ENCODE data around the gene BTN1A1.
A peak's percentile ranks its signal among the peaks of the same experiment; 100 is the strongest.
"Not testable (repeated sequence)": the region's sequence is repeated elsewhere in the genome, so short reads cannot be mapped to it uniquely, and the experiment has no call there.

Gene BTN1A1

DNA sequence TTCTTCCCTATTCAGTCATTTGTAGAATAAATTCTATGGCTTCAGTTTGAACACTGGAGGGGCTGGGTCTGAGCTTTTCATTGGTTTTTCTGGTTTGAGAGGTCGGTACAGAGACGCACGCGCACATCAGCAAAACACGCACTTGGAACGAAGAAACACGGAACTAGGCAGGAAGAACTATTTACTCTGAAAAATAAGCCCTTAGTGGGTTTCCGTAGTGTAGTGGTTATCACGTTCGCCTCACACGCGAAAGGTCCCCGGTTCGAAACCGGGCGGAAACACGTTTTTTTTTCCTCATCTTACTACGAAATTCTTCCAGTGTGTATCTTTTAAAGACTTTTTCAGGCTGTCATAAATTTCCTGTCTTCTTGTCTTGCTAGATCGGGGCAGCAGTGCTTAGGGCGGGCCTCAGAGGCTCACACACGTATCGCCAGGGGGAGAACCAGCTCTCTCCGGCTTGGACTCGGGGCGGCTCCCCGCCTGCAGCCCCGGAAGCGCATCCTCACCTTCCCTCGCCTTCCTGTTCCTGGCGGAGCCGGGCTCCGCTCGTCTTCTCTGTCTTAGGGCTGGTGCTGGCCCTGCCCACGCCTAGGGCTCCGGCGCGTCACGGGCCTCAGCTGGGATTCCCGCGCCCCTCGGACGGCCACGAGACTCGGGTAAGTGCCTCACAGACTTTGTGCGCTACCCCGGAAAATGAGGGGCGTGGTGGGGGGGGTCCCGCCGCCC, 37.9 kb downstream of the BTN1A1 start, which contains the start of gene HMGN4:
Gene HMGN4, plus strand, starts transcription at position 521 of the 726 bp plus-strand sequence. CDS start 6,841 bp downstream, outside the sequence.
- peak; percentile 97 for DNase-seq

DNA sequence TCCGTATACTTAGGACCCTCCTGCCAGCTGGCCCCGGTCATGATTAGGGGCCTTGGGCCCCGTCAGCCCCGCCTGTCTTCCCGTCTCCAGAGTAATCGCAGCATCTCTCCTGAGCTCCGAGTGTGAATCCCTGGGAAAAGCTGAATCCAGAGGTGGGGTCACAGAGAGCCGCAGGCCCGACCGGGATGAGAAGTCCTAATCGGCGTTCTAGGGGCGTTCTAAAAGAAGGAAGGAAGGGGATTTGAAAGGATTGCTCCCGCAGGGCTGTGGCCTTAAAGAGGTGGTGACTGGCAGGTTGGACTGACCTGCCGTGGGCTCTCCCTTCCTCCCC, 38.4 kb downstream of the BTN1A1 start:
- peak; percentile 74 for DNase-seq

DNA sequence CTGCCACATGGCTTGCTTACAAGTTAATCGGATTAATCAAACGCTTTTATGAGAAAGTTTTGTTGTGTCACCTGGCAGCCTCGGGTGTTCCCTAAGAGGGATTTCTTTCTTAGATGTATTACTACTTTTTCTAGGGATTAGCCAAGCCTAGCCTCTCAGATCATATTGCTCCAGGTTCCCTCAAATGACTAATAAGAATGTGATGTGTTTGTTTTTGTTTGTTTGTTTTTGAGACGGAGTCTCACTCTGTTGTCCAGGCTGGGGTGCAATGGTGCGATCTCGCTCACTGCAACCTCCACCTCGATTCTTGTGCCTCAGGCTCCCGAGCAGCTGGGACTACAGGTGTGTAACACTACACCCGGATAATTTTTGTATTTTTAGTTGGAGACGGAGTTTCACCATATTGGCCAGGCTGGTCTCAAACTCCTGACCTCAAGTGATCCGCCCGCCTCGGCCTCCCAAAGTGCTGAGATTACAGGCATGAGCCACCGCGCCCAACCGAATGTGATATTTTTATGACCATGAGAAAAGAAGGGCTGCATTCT, 39.0 kb downstream of the BTN1A1 start:
- DNase-seq: no peak

DNA sequence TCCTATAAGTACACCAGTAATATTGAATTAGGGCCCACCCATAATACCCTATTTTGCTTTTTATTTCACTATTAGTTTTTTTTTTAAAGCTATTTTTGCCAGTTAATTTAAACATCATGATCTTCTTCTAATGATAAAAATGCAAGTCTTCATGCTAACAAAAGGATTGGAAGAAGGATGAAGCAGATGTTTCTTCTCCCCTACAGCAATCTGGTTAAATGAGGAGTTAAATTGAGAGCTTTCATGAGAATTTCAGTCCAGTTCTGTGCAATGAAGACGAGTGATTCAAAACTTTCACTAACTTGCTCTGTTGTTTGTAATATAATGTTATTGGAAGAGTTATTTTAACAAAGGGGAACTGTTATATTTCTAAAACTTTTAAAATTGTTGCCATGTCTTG, 41.5 kb downstream of the BTN1A1 start:
- no peak for DNase-seq

DNA sequence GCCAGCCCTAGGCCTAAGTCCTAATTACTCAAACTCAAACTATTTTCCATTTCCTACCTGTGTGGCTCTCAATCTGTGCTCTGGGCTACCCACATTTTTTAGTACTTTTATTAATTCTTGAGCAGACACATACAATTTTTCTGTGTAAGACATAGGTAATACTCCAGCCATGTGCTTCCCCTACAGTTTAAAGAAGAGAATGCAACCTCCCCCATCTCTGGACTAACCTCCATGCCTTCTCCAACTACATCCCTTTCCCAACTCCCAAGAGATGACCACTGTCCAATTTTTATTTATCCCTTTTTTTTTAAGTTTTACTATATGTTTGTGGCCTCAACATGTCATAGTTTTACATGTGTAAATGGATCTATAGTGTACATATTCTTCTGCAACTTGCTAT, 43.9 kb downstream of the BTN1A1 start:
- DNase-seq: peak; percentile 47

DNA sequence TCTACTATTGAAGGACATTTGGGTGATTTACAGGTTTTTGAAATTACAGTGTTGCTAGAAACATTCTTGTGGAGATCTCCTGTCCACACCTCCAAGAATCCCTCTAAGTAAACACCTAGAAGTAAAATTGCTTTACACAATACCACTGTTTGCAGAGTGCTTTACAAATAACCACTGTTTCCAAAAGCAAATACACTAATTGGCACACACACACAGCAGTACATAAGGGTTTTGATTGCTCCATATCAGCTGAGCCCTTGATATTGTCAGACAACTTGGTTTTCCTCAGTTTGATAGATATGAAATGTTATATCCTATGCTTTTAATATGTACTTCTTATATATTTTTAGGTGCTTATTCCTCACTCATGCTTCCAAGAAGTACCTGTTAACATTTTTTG, 44.4 kb downstream of the BTN1A1 start:
- no peak for DNase-seq

DNA sequence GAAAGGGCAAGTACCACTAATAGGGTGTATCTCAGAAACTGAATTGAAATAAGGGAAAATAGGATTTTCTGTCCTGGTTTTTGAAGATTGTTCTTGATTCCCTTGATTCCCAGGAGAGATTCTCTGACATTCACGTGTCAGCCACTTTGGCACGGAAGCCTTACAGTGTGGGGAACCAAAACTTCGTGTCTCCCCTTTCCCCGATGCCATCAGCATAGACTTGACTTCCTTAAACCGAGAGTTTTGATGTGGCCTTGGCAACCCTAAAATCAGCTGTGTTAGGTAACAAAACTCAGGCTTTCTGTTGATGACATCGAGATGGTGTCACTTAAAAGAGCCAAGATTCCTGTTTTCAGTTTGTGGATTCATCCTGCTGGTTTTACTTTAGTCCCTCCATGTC, 45.5 kb downstream of the BTN1A1 start:
- no peak for DNase-seq

DNA sequence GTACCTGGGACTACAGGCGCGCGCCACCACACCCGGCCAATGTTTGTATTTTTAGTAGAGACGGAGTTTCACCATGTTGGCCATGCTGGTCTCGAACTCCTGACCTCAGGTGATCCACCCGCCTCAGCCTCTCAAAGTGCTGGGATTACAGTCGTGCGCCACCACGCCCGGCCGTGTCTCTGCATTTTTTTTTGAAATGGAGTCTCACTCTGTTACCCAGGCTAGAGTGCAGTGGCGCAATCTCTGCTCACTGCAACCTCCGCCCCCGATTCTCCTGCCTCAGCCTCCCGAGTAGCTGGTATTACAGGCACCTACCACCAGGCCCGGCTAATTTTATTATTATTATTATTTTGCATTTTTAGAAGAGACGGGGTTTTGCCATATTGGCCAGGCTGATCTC, 47.3 kb downstream of the BTN1A1 start:
- DNase-seq: not testable (repeated sequence)

DNA sequence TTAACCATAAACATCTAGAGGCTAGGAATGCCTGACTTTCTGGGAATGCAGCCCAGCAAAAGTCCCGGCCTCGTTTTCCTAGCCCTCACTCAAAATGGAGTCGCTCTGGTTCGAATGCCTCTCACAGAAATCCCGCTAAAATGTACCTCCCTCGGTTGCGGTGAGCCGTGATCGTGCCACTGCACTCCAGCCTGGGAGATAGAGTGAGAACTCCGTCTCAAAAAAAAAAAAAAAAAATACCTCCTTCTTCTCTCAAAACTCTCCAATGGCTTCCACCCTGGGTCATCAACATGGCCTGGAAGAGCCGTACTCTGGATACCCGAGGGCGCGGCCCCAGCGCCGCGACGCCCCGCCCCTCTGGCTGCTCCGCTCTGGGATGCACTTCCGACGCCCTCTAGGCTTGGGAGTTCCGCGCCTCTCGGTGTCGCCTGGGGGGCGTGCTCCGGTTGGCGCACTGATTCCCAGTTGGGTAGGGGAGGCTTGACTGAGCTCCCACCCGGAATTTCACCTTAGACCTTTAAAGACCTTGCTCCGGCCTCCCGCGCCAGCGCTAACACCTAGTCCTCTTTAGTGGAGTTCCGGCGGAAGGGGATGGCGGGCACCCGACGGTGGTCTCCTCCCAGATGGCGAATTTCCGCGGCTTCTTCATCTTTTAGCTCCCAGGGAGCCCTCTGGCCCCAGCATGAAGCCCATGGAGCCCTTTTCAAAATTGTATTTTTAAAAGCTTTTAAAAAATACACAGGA, 50.3 kb downstream of the BTN1A1 start:
- DNase-seq: peak; percentile 88

DNA sequence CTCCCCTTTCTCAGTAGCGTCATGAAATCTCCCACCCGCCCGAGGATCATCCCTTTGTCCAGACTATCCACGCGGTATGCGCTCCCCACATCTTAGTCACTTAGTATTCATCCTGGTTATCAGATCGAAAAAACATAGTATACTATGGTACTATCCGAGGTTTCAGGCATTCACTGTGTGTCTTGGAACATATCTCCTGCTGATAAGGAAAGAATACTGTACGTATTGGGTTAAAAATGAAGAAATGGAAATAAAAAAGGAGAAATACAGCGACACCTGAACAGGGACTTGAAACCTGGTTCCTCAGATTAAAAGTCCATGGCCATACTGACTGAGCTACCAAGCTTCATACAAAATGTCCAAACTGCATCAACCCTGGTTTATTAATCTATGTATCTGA, 52.1 kb downstream of the BTN1A1 start:
- DNase-seq: no peak

DNA sequence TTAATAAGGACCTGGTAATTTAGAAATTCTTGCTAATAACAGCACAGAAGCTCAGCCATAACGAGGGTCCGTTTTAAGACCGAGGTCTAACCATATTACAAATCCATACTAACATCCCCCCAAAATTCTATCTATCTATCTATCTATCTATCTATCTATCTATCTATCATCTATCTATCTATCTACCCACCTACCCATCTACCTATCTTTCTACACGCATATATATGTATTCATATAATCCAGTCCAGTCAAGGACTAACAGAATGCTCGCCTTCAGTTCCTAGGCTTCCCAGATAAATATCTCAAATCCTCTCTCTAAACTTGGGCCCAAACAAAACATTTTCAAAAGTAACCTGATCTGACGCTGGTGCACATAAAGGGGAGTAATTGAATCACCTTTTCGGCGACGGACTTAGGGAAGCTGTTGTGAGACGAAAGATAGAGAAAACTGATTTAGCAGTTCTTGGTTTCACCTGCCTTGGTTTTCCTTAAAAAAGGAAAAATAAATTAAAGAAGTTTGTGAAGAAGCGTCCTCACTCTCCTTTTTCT, 52.6 kb downstream of the BTN1A1 start:
- no peak for DNase-seq

DNA sequence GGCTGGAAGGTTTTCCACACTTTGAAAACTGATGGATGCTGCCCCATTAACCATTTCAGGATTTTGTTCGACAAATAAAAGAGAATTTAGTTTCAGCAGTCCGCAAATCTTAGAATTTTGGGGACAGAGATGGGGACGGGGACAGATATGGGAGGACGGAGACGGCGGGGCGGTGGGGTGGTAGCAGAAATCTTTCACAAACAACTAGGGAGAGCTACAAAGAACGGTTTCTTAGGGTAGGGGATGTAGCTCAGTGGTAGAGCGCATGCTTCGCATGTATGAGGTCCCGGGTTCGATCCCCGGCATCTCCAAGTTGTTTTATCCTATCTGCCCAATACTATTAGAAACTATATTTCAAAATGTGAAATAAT, 53.1 kb downstream of the BTN1A1 start:
- DNase-seq: peak; percentile 95

DNA sequence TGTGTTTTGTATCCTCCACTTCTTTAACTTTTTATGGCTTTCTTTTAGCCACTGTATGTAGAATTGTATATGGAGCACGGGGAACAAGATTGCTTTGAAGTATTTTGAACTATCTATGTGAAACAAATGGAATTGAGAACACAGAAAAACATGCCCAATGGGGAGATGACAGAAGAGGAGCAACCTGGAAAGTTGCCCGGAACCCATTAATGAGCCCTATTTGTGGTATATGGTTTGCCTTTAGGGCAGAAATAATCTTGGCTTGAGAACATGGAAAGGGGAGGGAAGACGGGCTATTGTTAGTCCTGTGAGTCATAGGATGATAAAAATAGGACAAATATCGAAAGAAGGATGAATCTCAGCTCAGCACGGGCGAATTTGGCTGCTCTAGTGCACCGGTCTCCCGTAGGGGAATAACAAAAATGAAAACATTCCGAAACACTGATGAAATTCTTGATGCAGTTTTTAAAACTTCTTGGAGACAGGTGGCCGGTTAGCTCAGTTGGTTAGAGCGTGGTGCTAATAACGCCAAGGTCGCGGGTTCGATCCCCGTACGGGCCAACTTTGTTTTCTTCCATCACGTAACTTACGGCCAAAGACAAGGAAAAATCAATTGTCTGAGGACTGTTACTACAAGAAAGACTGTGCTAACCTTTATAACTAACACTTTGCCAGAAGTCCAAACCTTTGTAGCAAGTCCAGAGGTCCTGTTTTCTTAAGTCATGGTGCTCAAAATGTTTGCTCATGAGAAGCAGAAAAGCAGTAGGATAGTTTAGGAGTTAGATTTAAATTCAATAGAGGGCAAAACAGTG, 53.7 kb downstream of the BTN1A1 start:
- DNase-seq: peak; percentile 98

DNA sequence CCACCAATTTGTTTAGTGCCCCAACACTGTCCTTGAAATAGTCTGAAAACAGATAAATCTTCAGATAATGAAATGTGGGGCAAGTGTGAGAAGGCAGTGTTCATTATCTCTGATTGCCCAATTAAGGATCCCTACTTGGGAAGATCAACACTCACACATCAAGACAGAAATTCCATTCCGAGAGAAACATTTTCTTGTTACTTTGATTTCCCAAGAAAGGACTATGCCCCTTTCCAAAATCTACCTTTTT, 54.3 kb downstream of the BTN1A1 start:
- no peak for DNase-seq

DNA sequence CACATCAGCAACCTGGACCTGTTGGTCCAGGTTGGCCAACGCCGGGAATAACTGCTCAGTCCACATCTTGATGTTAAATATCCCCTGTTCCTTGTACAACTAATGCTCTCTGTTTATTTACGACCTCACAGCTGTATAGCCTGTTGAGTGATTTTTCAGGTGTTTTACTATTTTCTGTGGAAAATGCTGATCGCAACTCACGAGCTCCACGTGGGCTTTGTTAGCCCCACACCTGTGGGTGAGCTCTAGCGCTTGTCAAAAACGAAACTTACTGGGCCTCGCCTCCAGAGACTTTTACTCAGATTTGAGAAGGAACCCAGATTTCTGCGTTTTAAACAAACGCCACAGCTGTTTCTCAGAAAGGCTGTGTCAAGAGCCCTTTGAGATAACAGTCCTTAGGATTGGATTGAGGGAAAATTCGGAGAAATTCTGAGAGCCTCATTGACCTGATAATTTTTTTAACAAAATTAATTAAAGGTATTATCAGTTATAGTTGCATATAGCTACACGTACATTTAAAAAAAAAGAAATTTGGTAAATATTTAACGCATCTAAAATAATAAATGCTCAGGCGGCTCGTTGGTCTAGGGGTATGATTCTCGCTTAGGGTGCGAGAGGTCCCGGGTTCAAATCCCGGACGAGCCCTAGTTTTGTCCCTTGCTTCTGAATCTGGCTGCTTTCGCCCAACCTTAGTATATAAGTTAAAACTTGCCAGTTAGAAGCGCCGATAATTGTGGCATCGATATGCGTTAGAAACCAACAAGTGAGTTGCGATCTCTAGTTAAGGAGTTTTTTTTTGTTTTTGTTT, 54.8 kb downstream of the BTN1A1 start:
- DNase-seq: peak; percentile 93

DNA sequence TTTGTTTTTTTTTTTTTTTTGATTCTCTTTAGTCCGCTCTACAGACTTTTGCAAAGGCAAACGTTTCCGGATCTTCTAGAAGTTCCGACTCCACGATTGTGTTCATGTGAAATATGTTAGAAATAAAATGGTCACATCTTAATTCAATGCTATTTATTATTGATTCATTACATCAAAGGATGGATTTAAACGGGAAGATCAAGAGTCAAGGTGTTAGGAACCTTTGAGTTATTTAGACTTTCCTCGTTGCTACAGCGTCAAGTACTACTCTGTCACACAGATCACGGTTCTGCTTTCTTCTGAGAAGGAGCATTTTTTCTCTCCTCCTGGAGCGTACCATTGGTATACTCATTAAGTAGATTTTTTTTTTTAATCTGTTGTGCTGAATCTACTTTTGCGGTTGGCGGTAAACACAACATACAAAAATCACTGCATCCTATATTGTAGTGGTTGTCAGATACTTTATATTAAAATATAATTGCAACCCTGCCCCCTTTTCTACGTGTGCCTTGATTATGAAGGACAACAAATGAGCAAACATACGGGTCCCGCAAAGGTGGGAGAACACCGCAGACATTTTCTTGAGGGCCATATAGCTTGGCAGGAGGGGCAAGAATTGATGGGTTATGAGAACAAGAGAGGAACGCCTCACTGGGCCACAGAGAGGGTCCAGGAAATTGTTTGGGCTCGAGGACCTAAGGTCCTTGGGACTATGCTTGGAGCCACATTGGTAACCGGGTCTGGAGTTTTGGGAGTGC, 55.6 kb downstream of the BTN1A1 start:
- peak; percentile 73 for DNase-seq

DNA sequence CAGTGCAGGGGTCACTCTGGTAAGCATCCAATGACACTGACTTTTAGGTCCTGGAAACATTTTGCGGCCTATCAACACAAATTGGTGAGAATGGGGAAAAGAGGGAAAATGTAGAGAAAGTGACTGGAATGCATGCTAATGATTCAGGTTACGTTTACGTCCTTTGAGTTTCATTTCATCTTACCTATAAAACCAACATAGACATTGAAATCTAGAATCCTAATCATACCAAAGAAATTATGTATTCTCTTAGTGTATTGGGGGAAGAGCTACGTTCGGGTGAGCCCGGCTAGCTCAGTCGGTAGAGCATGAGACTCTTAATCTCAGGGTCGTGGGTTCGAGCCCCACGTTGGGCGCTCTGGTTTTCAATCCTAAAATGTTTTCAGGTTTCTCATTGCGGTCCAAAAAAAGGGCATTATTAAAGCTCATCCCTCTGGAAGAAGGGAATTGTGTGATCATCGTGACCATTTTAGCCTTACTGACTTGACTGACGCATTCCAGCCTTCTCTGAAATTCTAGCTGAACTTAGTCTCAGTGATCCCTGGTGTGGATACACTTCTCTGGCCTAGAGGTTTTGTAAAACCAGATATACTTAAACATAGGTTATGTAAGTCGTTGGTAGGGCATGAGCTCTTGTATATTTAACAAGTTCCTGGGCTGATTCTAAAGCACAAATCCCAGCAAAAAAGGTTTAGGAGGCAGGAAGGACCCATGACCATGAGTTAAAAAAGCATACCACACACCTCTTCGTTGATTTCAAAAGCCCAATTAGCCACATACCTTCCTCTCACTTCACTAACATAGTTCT, 56.4 kb downstream of the BTN1A1 start:
- DNase-seq: peak; percentile 96
